OCI-LY1 (cell line): ENCODE data around the gene ANTKMT.

ENCODE experiments used
- H2AFZ ChIP-seq: fragments of 200-600 bp; sonication (generic), shearing (Covaris generic); 2 replicates; pipeline ENCODE4 v1.6.0; 2014; ENCODE audit warnings: antibody characterized with exemption, mild to moderate bottlenecking, low read length
- H3F3A ChIP-seq: fragments of 200-600 bp; sonication (generic), shearing (Covaris generic); 2 replicates; pipeline ENCODE4 v1.6.0; 2014; ENCODE audit warnings: mild to moderate bottlenecking, antibody characterized with exemption, low read length, moderate library complexity; ENCODE audit not compliant: insufficient read depth
- H3K27ac ChIP-seq: fragments of 200-600 bp; sonication (generic); 2 replicates; pipeline ENCODE4 v1.5.1; 2014; ENCODE audit warnings: low read length, mixed run types, mild to moderate bottlenecking, low read depth; ENCODE audit not compliant: poor library complexity, severe bottlenecking
- H3K27me3 ChIP-seq: fragments of 200-600 bp; sonication (generic); 2 replicates; pipeline ENCODE4 v1.6.0; 2014; ENCODE audit warnings: antibody characterized with exemption, mild to moderate bottlenecking, low read length, moderate library complexity; ENCODE audit not compliant: insufficient read depth
- H3K36me3 ChIP-seq: fragments of 200-600 bp; sonication (generic); 2 replicates; pipeline ENCODE4 v1.6.1; 2014; ENCODE audit warnings: mild to moderate bottlenecking, antibody characterized with exemption, low read length, moderate library complexity, mixed read lengths; ENCODE audit not compliant: insufficient read depth
- H3K4me1 ChIP-seq: fragments of 200-600 bp; sonication (generic); 2 replicates; pipeline ENCODE4 v1.5.1; 2014; ENCODE audit warnings: mild to moderate bottlenecking, low read length, moderate library complexity; ENCODE audit not compliant: insufficient read depth, severe bottlenecking
- H3K4me2 ChIP-seq: fragments of 200-600 bp; sonication (generic), shearing (Covaris generic); 2 replicates; pipeline ENCODE4 v1.6.1; 2014; ENCODE audit warnings: low read length
- H3K4me3 ChIP-seq: fragments of 200-600 bp; sonication (generic); 2 replicates; pipeline ENCODE4 v1.5.1; 2014; ENCODE audit warnings: low read length, low read depth, mild to moderate bottlenecking, mixed read lengths; ENCODE audit not compliant: poor library complexity, severe bottlenecking
- H3K79me2 ChIP-seq: fragments of 200-600 bp; shearing (Covaris generic); 2 replicates; pipeline ENCODE4 v1.6.1; 2016; ENCODE audit warnings: mixed run types, low read length, mixed read lengths; ENCODE audit not compliant: insufficient read depth
- H3K9ac ChIP-seq: fragments of 200-600 bp; sonication (generic), shearing (Covaris generic); 2 replicates; pipeline ENCODE4 v1.6.1; 2014; ENCODE audit warnings: mild to moderate bottlenecking, low read length, mixed read lengths
- H3K9me2 ChIP-seq: fragments of 200-600 bp; sonication (generic), shearing (Covaris generic); 2 replicates; pipeline ENCODE4 v1.6.1; 2014; ENCODE audit warnings: low read depth, mild to moderate bottlenecking, low read length, mixed read lengths
- H3K9me3 ChIP-seq: fragments of 200-600 bp; shearing (Covaris generic); 2 replicates; pipeline ENCODE4 v1.6.1; 2014; ENCODE audit warnings: low read length, mixed read lengths
- H4K20me1 ChIP-seq: fragments of 200-600 bp; sonication (generic), shearing (Covaris generic); 2 replicates; pipeline ENCODE4 v1.6.0; 2016; ENCODE audit warnings: mild to moderate bottlenecking, low read length; ENCODE audit not compliant: insufficient read depth
- EZH2 ChIP-seq: fragments of 200-600 bp; sonication (generic), shearing (Covaris generic); IDR thresholded peaks from 2 replicates; pipeline ENCODE4 v1.8.0; 2017; ENCODE audit warnings: borderline replicate concordance, mixed run types, mild to moderate bottlenecking, antibody characterized with exemption, low read length, moderate library complexity, mixed read lengths
- TF ChIP-seq, protein P1 (sequence below): fragments of 200-600 bp; sonication (generic), shearing (Covaris generic); IDR thresholded peaks from 2 replicates; pipeline ENCODE4 v1.5.1; 2017; ENCODE audit warnings: mild to moderate bottlenecking, antibody characterized with exemption, low read length, moderate library complexity, mixed read lengths

The ANTKMT gene

DNA sequence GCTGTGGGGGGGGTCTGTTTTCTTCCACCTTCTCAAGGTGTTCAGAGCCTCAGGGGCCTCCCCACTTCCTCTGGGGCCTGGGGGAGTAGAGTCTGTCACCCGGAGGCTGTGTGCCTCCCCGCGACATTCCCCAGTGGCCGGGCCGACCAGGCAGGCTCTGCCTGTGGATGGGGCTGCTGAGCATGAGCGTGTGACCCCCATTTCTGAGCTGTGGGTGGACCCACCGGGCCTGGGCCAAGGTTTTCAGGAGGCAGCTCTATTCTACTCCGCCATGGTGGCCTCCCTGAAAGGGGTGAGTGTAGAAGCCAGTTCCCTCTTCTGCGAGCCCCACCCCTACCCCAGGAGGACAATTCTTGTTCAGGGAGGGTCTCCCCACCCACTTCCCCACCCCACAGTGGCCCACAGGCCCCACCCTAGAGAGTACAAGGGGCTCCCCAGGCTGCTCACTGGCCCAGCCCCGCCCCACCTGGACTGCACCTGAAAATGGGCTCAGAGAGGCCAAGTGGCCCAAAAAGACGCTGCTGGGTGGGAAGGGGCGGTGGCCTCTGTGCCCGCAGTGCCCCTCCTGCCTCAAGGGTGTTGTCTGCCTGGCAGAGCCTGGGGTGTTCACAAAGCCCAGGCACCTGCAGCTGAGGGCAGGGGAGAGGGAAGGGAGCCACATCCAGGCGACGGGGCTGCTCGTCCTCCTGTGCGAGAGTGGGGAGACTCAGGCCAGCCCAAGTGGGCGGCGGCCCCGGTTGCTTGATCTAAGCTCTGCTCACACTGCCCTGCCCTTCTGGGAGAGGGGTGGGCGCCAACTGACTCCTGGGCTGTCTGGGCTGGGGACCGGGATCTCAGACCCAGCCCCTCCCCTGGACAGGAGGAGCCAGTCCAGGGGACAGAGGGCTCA, 40.9 kb downstream of the ANTKMT start:
- no peak overlapping the region for H3K27ac ChIP-seq
- H3K36me3 ChIP-seq, result no peaks in the 10 kb centered on the region
- no peak overlapping the region for H3K4me2 ChIP-seq
- no peaks in the 10 kb centered on the region for H3K79me2 ChIP-seq
- no peak overlapping the region for H3K4me3 ChIP-seq
- H4K20me1 ChIP-seq, result no peaks in the 10 kb centered on the region
- H3K9me3 ChIP-seq, result no peaks in the 10 kb centered on the region
- no peaks in the 10 kb centered on the region for H3K4me1 ChIP-seq
- no peak overlapping the region for H2AFZ ChIP-seq
- H3K9ac ChIP-seq, result no peak overlapping the region
- no peaks in the 10 kb centered on the region for H3K9me2 ChIP-seq
- TF ChIP-seq, protein P1, sequence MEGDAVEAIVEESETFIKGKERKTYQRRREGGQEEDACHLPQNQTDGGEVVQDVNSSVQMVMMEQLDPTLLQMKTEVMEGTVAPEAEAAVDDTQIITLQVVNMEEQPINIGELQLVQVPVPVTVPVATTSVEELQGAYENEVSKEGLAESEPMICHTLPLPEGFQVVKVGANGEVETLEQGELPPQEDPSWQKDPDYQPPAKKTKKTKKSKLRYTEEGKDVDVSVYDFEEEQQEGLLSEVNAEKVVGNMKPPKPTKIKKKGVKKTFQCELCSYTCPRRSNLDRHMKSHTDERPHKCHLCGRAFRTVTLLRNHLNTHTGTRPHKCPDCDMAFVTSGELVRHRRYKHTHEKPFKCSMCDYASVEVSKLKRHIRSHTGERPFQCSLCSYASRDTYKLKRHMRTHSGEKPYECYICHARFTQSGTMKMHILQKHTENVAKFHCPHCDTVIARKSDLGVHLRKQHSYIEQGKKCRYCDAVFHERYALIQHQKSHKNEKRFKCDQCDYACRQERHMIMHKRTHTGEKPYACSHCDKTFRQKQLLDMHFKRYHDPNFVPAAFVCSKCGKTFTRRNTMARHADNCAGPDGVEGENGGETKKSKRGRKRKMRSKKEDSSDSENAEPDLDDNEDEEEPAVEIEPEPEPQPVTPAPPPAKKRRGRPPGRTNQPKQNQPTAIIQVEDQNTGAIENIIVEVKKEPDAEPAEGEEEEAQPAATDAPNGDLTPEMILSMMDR, result no peak
- no peak for TF ChIP-seq EZH2
- H3K27me3 ChIP-seq, result no peaks in the 10 kb centered on the region
- no peaks in the 10 kb centered on the region for H3F3A ChIP-seq

DNA sequence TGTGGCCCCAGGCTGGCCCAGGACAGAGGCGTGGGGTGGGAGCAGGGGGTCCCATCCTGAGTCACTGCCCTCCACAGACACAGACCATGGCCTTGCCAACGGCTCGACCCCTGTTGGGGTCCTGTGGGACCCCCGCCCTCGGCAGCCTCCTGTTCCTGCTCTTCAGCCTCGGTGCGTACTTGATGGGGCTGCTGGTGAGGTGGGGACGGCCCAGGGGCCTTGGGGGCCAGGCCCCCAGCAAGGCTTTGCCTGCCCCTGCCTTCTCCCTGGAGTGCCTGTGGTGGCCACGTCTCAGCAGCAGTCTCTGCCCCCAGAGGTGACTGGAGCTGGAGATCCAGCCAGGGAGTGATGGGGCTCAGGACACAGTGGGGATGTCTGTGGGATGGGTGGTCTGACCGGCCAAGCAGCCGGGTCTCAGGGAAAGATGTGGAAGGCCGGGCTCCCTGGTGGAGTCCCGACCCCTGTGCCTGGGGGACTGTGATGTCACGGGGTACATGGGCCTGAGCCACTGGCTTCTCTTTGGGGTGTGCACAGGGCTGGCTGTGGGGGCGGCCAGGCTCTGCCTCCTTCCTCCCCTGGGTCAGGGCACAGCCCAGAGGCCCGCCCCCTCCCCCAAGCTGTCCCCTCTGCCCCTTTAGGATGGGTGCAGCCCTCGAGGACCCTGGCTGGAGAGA, 41.8 kb downstream of the ANTKMT start:
- no peak overlapping the region for H2AFZ ChIP-seq
- H3K4me2 ChIP-seq, result no peak overlapping the region

GRCh38 chr16:763369-764183, 42.6 kb downstream of the ANTKMT start:
- Histone ChIP-seq H3K4me3 (no peak overlapping the region), H3K27me3 (no peaks in the 10 kb centered on the region), H3K9ac (no peak overlapping the region), H3K4me2 (no peak overlapping the region), H3K79me2 (no peaks in the 10 kb centered on the region), H3K27ac (no peak overlapping the region), H3K36me3 (no peaks in the 10 kb centered on the region), H3K4me1 (no peaks in the 10 kb centered on the region), H3F3A (no peaks in the 10 kb centered on the region), H4K20me1 (no peaks in the 10 kb centered on the region), H2AFZ (no peak overlapping the region), H3K9me3 (no peaks in the 10 kb centered on the region), H3K9me2 (no peaks in the 10 kb centered on the region)
- no peak for TF ChIP-seq EZH2
- TF ChIP-seq, protein P1, result no peak

More for the DNA sequence above, 41.8 kb downstream of the ANTKMT start:
- no peaks in the 10 kb centered on the region for H3K79me2 ChIP-seq
- H3K27ac ChIP-seq, result no peak overlapping the region
- H3K27me3 ChIP-seq, result no peaks in the 10 kb centered on the region
- no peak overlapping the region for H3K4me3 ChIP-seq
- H4K20me1 ChIP-seq, result no peaks in the 10 kb centered on the region
- H3K4me1 ChIP-seq, result no peaks in the 10 kb centered on the region
- no peaks in the 10 kb centered on the region for H3K9me3 ChIP-seq
- no peaks in the 10 kb centered on the region for H3K9me2 ChIP-seq
- no peaks in the 10 kb centered on the region for H3F3A ChIP-seq
- no peaks in the 10 kb centered on the region for H3K36me3 ChIP-seq
- TF ChIP-seq EZH2, result no peak
- TF ChIP-seq, protein P1, result no peak
- H3K9ac ChIP-seq, result no peak overlapping the region
